Activated CD4-positive, CD25-positive, alpha-beta regulatory T cell (primary cell): ENCODE results near the gene FIBCD1.
"Not testable (repeated sequence)": the region's sequence is repeated elsewhere in the genome, so short reads cannot be mapped to it uniquely, and the experiment has no call there.

Experiments used
- DNase-seq, 4 experiments: peaks; one replicate each; lab custom pipeline; 2025; lab: John Stamatoyannopoulos, UW

FIBCD1 gene

GRCh38 chr9:130921989-130922892 is 16.8 kb downstream of the FIBCD1 start:
- DNase-seq: no peak

- no peak for DNase-seq
Measured at GRCh38 chr9:130921300-130921988, 17.6 kb downstream of the FIBCD1 start.

GRCh38 chr9:130920762-130921299 is 18.2 kb downstream of the FIBCD1 start:
- no peak for DNase-seq

GRCh38 chr9:130920233-130920632 is 18.8 kb downstream of the FIBCD1 start:
- DNase-seq: no peak

GRCh38 chr9:130919559-130920145 is 19.4 kb downstream of the FIBCD1 start:
- no peak for DNase-seq

GRCh38 chr9:130918826-130919558 is 20.1 kb downstream of the FIBCD1 start:
- no peak for DNase-seq

- no peak for DNase-seq
Measured at GRCh38 chr9:130918101-130918825, 20.8 kb downstream of the FIBCD1 start.

GRCh38 chr9:130917168-130917960 is 21.7 kb downstream of the FIBCD1 start:
- DNase-seq: no peak

- no peak for DNase-seq
Measured at GRCh38 chr9:130915096-130915447, 24.0 kb downstream of the FIBCD1 start.

- DNase-seq: no peak
Measured at GRCh38 chr9:130914417-130915095, 24.5 kb downstream of the FIBCD1 start.

GRCh38 chr9:130913599-130914416 is 25.2 kb downstream of the FIBCD1 start:
- DNase-seq: no peak

- DNase-seq: no peak
Measured at GRCh38 chr9:130912932-130913598, 26.0 kb downstream of the FIBCD1 start.

GRCh38 chr9:130911254-130912049 is 27.6 kb downstream of the FIBCD1 start:
- DNase-seq: no peak

GRCh38 chr9:130910670-130911069 is 28.4 kb downstream of the FIBCD1 start:
- not testable (repeated sequence) for DNase-seq

- DNase-seq: not testable (repeated sequence)
Measured at GRCh38 chr9:130910041-130910440, 29.0 kb downstream of the FIBCD1 start.

GRCh38 chr9:130908878-130909355 is 30.1 kb downstream of the FIBCD1 start:
- no peak for DNase-seq

- no peak for DNase-seq
Measured at GRCh38 chr9:130908146-130908877, 30.7 kb downstream of the FIBCD1 start.
